ENCODE measurements around the gene IRF2.

- TF ChIP-seq EZH2 (IDR thresholded peaks at IDR 0.05; ENCODE audit: insufficient read depth, poor library complexity, severe bottlenecking) (no peak), EZH2phosphoT487 (IDR thresholded peaks at IDR 0.05; ENCODE audit: insufficient read depth, low read depth) (no peak)
Observed at GRCh38 chr4:184352891-184353290, 121.5 kb downstream of the IRF2 start.

Measured in GM23248 (cell line).